G401.6 (cell line): ENCODE data around the gene GALNT17.

Source experiments
- FAIRE-seq: peaks from 2 replicates; lab custom pipeline; 2012; peaks lifted over from hg19 to GRCh38; lab: Jason Lieb, UNC

Gene GALNT17

DNA sequence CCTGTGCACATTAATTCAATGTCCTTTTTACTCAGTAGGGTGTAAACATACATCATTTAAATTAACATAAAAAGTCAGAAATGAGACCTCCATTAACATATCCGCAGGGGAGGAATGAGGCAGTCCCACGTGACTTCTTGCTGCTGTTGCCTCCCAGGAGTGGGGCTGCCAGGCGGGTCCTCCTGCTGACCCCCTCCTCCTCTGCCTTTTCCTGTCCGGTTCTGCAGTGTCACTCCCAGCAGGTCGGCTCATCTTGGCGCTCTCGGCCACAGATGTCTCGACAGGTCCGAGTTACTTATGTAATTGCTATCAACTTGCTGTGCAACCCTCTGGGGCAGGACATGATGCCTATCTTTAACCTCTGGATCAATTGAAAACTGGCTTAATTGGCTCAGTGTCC is 329.6 kb downstream of the GALNT17 start:
- FAIRE-seq, result no peak

DNA sequence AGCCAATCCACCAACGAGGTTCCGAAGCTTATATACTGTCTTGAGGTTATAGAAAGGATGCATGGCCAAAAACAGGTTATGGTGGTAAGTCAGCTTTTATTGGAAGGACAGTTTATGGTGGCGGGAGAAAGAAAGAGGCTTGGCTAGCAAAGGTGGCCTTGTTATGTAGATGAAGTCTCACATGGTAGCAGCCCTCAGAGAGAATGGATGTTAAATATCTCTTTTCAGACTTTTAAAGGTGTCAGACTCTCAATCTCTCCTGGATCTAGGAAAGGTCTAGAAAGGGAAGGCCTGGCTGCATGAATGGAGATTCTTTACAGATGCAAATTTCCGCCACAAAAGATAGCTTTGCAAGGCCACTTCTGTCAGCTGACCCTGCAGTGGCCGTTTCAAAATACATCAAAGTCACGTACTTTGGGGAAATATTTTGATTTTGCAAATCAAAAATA is 333.8 kb downstream of the GALNT17 start:
- no peak for FAIRE-seq

DNA sequence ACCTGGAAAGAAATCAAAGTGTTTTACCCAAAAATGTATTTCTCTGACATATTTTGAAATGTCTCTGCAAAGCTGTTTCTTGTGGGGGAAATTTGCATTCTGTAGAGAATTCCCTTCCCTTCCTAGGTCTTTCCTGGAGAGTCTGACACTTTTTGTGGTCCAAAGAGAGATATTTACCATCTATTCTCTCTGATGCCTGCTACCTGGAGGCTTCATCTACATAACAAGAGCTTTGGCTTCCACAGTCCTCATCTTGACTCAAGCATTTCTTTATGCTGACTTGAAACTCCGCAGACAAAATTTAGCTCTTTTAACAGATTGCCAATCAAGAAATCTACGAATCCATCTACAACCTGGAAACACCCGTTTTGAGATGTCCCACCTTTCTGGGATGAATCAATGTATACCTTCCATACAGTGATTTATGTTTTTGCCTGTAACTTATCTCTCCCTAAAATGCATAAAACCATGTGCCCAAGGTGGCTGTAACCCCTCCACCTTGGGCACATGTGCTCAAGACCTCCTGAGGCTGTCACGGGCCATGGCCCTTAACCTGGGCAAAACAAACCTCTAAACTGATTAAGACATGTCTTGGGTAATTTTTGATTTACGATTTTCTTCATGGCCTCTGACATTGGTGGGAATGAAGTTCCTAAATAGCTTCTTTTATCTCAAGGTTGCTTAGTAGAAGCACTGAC is 334.7 kb downstream of the GALNT17 start:
- FAIRE-seq, result no peak

DNA sequence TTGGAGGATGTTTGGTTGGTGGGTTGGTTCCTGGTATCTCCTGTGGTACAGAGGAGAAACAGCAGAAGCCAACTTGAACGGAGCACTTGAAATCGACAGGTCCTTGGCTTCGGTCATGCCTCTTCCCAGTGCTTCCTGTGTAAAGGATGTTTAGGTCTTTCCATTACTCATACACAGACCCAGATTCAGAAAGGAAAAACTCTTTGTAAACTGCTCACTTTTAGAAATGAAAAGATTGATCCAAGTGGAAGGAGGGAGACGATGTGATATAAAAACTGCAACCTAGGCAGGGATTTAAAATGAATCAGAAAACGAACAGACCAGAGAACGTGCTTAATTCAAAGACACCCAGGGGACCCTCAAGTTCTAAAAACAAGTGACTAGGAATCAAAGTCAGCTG is 338.4 kb downstream of the GALNT17 start:
- FAIRE-seq, result no peak

DNA sequence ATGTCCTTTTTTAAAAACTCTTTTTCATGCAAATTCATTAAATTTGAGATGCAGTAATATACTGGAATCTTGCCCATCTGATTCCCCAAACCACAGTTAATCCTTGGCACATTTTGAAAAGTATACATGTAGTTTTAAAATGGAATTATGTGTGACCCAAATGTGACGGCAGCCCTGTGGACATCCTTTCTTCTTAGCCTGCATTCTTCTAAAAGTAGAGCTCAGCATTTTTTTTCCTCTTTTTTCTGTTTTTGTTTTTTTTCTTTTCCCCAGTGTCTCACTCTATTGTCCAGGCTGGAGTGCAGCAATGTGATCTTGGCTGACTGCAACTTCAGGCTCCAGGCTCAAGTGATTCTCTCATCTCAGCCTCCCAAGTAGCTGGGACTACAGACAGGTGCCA is 338.9 kb downstream of the GALNT17 start:
- no peak for FAIRE-seq

DNA sequence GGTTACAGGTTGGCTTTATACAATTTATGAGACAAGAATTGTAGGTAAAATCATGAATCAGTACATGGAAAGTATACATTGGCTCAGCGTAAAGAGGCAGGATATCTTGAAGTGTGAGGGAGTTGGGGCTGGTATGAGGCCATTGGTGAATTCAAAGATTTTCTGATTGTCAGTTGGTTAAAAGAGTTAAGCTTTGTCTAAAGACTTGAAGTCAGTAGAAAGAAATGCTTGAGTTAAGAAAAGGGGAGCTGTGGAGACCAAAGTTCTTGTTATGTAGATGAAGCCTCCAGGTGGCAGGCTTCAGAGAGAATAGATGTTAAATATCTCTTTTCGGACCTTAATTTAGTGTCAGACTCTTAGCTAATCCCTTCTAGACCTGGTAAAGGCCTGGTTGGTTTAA is 341.0 kb downstream of the GALNT17 start:
- FAIRE-seq, result no peak

DNA sequence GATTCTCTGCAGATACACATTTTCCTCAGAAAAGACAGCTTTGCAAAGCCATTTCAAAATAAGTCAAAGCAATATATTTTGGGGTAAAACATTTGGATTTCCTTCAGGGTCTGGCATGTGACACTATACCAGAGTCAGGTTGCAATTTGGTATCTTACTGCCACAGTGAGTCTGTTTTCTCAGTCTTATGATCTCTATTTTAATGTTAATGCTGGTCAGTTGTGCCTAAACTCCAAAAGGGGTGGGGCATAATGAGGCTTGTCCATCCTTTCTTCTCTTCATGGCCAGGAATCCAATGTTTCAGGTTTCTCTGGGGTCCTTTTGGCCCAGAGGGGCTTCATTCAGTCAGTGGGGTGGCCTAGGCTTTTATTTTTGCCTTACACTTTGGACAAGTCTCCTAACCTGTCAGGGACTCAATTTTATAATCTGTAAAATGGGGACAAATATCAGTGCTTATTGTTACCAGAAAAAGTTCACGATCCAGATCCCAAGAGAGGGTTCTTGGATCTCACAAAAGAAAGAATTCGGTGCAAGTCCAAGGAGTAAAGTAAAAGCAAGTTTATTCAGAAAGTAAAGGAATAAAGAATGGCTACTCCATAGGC is 341.5 kb downstream of the GALNT17 start:
- FAIRE-seq, result no peak

DNA sequence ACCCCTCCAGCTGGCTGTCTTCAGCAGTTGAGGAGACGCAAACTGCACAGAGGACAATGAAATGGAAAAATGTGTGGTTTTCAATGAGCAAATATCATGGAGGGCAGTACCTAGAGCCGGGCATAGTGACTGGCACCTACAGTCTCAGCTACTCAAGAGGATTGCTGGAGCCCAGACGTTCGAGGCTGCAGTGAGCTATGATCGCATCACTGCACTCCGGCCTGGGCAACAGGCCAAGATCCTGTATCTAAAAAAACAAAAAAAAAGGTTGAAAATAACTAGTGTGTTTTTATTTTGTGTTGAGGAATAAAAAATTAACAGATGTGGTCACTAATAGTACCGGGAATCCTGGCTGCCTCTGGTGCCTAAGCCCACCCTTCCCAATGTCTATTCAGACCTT is 345.5 kb downstream of the GALNT17 start:
- no peak for FAIRE-seq

DNA sequence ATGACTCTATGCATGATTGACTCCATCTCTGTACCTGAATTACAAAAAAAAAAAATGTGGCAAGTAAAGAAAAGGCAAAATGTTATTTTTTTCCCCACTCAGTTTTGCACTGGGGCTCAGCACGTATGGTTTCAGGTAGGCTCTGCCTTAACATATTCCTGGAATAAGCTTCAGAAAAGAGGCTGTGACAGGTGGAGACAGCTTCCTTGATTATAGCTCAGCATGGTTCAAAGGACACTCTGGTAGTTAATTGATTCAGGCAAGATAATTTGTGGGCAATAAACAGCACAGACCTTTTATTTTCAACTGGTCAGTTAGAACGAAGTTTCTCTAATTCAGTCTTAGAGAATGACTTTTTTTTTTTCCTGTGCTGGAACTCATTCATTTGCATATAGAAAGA is 347.3 kb downstream of the GALNT17 start:
- no peak for FAIRE-seq

DNA sequence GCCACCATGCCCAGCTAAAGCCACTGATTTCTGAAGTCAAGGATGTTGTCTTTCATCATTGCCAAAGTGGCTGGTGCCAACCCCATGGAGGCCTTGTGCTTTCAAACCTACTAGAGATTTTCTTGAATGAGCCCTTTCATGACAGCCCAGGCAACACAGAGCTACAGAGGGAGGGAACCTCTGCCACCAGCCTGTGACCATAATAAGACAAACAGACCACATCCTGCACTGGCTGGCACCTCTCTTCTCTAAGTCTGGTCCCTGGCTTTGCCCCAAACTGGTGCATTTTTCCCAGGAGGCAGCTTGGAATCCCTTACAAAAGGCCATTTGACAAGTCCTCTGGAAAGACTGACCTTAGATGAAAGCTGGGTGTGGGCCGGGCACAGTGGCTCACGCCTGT is 348.8 kb downstream of the GALNT17 start:
- FAIRE-seq, result no peak

DNA sequence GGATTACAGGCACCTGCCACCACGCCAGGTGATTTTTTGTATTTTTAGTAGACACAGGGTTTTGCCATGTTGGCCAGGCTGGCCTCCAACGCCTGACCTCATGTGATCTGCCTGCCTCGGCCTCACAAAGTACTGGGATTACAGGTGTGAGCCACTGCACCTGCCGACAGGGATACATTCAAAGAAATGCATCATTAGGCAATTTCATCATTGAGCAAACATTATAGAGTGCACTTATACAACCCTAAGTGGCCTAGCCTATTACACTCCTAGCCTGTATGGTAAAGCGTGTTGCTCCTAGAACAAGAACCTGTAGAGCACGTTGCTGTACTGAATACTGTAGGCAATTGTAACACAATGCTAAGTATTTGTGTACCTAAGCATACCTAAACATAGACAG is 350.3 kb downstream of the GALNT17 start:
- no peak for FAIRE-seq

DNA sequence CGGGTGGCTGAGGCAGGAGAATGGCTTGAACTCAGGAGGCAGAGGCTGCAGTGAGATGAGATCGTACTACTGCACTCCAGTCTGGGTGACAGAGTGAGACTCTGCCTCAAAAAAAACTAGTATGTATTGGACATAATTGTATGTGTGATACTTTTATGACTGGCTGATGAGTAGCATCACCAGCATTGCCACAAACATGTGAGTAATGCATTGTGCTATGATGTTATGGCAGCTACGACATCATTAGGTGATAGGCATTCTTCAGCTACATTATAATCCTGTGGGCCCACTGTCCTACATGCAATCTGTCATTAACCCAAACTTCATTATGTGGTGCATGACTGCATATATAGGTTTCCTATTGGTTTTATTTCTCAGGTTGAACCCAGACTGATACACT is 352.4 kb downstream of the GALNT17 start:
- no peak for FAIRE-seq

DNA sequence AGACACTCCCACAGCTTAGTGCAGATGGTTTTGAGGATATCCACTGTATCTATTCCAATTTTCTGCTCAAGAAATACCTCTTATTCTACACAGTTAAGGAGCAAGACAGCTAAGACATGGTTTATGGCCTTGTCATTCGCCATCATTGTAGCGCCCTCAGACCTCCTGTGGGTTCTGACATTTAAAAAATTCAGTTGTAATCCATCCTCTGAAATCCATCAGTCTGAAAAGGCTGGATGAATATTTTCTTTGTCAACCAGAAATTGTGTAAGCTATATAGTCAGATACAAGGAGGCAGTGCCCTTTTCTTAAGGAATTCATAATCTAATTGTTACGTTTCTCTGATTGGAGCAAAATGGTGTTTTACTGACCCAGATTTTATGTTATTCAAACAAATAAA is 353.6 kb downstream of the GALNT17 start:
- FAIRE-seq, result no peak

DNA sequence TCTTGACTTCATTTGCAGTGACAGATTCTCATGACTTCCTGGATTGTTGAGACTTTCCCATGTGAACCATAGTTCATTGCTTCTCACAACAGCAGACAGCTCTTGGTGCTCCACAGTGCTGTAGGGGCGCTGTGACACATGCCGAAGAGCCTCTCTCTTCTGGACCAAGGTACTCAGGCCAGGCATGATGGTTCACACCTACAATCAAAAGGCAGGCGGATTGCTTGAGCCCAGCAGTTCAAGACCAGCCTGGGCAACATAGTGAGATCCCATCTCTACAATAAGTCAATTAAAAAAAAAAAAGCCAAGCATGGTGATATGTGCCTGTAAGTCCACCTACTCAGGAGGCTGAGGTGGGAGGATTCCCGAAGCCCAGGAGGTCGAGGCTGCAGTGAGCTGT is 354.5 kb downstream of the GALNT17 start:
- no peak for FAIRE-seq

DNA sequence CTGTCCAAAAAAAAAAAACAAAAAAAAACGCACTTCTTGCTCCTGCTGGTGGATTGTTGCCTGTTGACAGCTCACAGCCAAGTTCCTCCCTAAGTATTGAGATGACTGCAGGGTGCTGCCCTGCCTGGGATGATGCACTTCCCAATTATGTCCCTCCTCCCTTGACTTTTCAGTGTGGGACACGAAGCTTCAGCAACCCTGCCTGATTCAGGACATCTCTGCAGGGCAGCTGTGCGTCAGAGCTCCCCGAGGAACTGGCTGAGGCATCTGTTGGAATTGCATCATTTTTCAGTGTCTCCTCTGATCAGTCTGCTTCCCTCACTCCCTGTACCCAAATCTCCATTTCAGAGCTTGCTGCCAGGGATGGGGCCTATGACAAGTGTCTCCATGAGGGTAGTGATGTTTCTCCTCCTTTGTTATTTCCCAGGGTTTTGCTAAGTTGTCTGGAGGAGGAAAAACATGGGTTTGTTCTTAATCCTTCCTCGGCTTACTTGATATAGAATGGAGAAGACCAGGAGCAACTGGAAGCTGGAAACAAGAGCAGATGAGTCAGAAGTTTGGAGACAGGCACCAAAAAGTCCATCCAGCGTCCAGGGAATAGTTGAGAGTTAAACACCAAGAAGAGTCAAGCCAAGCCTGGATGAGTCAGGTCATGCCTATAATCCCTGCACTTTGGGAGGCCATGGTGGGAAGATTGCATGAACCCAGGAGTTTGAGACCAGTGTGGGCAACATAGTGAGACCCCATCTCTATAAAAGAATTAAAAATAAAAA is 355.1 kb downstream of the GALNT17 start:
- no peak for FAIRE-seq

DNA sequence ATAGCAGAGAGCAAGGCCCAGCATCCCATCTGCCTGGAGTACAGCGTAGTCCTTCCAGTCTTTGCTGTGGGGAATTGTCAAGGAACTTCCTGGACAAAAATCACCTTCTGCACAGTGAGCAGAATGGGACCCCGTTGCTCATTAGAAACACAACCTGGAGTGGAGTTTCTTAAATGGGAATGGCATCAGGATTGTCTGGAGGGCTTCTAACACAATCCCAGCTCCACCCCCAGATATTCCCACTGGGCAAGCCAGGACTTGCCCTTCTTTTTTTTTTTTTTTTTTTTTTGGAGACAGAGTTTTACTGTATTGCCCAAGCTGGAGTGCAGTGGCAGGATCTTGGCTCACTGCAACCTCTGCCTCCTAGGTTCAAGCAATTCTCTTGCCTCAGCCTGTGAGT is 356.4 kb downstream of the GALNT17 start:
- no peak for FAIRE-seq

DNA sequence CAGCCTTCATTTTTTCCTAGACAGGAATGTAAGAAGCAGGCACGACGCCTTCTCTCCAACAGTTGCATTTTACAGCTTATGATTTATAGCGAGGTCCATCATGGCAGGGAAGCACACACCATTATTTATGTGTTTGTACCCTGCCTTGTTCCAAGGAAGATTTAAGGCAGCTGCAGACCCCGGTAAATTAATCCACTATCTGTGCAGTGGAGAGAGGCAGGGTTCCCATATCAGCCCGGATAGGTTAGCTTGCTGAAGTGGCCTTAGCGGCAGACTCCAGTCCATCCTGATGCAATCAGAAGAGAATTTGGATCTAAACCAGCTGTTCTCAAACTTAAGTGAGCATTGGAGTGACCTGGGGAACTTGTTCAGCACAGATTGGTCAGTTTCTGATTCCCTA is 359.4 kb downstream of the GALNT17 start:
- FAIRE-seq, result no peak

DNA sequence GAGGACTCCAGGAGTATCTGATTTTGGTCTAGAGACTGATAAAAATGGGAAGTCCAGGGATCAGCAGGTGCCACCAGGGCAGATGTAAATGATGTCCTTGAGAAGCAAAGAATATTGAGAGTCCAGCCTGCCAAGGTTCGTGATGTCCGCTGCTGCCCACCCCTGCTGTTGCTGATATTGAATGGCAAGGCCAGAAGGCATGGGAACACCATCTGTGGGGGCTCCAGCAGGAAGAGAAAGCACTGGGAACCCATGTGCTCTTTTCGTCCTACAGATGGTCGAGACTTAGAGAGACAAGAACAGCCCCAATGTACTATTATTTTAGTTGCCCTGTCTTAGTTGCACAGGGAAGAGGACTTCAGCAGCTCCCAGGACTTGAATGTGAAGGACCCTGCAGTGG is 363.9 kb downstream of the GALNT17 start:
- FAIRE-seq, result no peak

DNA sequence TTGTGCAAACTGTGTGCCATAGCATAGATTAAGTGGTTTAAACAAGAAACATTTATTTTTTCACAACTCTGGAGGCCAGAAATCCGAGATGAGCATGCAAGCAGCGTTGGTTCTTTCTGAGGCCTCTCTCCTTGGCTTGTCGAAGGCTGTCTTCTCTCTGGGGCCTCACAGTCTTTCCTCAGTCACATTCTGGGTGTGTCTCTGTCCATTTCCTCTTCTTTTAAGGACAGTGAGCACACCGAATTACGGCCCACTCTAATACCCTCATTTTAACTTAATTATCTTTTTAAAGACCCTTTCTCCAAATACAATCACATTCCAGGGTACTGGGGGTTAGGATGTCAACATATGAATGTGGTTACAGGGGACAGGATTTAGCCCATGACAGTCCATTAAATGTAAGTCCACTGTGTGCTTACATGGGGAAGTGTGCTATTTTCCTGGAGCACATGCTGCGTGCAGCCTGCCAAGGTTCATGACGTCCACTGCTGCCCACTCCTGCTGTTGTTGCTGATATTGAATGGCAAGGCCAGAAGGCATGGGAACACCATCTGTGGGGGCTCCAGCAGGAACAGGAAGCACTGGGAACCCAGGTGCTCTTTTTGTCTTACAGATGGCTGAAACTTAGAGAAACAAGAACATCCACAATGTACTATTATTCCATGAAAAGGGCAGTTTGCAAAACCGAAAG is 365.5 kb downstream of the GALNT17 start:
- FAIRE-seq, result no peak

DNA sequence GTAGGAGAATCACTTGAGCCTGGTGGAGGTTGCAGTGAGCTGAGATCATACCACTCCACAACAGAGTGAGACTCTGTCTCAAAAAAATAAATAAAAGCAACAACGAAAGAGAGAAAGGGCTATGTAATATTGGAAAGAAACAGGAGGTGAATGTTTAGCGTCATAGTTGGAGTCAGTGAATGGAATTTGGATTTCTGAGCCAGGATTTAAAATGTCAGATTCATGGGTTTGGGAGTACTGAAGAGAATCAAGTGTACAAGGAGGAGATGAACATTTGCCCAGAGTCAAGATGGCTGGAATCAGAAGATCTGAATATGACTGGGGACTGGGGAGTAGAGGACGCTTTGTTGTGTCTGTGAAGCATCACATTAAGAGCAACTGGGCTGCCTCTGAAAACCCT is 366.4 kb downstream of the GALNT17 start:
- FAIRE-seq, result no peak

DNA sequence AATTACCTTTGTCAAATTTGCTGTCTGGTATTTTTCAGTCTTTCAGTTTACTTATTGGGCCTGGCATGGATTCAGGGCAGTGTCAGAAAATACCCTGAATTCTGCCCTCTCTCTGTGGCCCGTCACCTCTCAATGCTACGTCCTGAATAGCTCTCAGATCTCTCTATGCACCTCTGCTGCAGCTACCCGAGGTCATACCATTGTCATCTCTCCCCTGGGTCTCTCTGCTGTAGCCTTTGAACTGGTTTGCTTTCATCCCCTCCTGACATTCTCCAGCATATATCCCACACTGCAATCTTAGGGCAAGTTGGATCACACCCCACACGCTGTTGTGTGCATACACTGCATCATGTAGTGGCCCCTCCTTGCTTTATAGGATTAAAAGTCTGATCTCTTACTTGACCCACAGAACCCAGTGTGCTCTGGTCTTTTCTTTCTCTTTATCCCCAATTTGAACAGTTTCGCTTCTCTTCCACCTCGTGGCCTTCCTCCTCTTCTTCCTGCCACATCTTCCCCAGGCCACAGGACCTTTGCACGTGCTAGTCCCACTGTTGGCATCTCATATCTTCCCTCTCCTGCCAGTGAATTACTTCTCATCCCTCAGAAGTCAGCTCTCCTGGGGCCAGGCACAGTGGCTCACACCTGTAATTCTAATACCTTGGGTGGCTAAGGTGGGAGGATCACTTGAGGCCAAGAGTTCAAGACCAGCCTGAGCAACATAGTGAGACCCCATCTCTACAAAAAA is 372.9 kb downstream of the GALNT17 start:
- FAIRE-seq, result no peak

DNA sequence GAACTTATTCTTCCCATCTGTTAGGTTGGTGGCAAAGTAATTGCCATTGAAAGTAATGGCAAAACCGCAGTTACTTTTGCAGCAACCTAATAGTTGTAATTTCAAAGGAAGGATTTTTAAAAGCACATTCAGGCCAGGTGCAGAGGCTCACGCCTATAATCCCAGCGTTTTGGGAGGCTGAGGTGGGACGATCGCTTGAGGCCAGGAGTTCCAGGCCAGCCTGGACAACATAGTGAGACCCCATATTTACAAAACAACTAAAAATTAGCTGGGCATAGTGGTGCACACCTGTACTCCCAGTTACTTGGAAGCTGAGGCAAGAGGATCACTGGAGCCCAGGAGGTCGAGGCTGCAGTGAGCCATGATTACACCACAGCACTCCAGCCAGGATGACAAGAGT is 374.9 kb downstream of the GALNT17 start:
- no peak for FAIRE-seq
